Esophagus muscularis mucosa (tissue), 3 donors: Measurements from ENCODE around the gene PCDHB16.
"Not testable (repeated sequence)": the region's sequence is repeated elsewhere in the genome, so short reads cannot be mapped to it uniquely, and the experiment has no call there.

Experiments
- CTCF ChIP-seq, 3 experiments: fragments of 200-600 bp in 2 of 3; fragments of 450-650 bp in 1 of 3; sonication (generic) in 2 of 3; IDR thresholded peaks; one replicate each; pipeline ENCODE4 v1.5.1; 2017 to 2019; ENCODE audit warnings: antibody characterized with exemption in 3 of 3, mild to moderate bottlenecking in 2 of 3, moderate library complexity in 1 of 3
- EP300 ChIP-seq: sonication (generic); formaldehyde crosslinking; IDR thresholded peaks from one replicate; pipeline ENCODE4 v1.6.1; 2017; ENCODE audit warnings: antibody characterized with exemption

GRCh38 chr5:141216035-141216434 is 33.8 kb downstream of the PCDHB16 start:
- TF ChIP-seq CTCF (IDR thresholded peaks at IDR 0.05); EP300: not testable (repeated sequence)
